ENCODE data around the gene LCN9. TPM values are rescaled to one million over a fixed set of nuclear protein-coding genes. Genes with fewer than 3 reads are reported as not detected.

LCN9 gene
- total RNA-seq, 1 donor from 2014 or later: not detected

GRCh38 chr9:135690836-135691570, 27.9 kb downstream of the LCN9 start:
- intact Hi-C loops (cut with DNase I): no loop called here
- DNase-seq (no peak), ATAC-seq (ENCODE audit: poor library complexity) (no peak)

DNA sequence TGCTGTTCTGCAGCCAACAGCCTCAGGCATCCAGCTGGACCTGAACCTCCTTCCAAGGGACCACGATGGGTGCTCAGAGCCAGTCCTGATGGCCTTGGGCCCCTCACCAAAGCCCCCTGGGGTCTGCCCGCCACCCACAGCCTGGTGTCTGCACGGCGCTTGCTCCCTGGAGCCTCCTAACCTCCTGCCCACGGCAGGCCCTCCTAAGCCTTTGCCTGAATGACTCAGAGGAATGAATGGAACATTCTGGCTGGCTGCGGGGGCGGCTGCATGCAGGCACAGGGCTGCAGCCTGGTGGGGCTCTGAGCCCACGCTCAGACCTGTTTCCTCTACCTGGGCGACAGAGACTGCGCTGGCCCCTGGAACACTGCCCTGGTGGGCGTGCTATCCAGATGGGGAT, 29.3 kb downstream of the LCN9 start:
- DNase-seq (no peak), ATAC-seq (ENCODE audit: poor library complexity) (no peak)
- intact Hi-C loops (cut with DNase I): no loop called here

DNA sequence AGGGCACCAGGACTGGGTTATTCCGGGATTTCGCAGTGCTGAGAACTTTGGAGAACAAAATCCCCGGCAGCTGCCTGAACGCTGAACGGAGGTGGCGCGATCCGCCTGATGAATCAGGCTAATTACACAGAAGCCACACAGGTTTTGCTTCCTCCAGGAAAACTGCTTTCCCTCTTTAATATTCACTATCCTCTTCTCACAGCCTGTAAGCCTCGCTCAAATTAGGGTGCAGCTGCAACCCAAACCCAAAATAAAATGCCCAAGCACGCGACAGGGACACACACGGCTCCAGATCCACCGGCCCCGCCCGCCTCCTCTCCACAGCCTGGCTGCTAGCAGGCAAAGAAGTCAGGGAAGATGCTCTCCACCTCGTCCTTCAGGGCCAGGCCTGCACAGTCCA, 30.2 kb downstream of the LCN9 start:
- no peak for ATAC-seq (ENCODE audit: poor library complexity)
- intact Hi-C loops (cut with DNase I): no loop called here
- DNase-seq: no peak

- DNase-seq (no peak), ATAC-seq (ENCODE audit: poor library complexity) (no peak)
- intact Hi-C loops (cut with DNase I): no loop called here
These were observed 30.7 kb downstream of the LCN9 start for GRCh38 chr9:135693771-135694170.

DNA sequence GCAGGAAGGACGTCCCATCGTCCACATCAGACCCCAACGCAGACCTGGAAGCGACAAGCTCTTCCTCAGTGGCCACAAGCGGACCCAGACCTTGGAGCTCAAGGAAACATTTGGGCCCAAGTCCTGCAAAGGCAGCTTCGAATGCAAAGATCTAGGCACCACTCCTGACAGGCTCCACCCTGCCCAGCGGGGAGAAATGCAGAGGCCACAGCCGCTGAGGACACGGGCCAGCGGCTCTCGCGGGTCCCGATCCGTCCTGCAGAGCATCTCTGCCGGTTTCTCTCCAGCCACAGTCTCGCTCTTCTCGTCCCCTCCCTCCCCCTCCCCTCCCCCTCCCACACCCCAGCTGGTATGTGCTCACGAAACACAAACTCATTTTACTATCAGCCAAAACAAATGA, 31.3 kb downstream of the LCN9 start:
- no peak for DNase-seq
- no peak for ATAC-seq (ENCODE audit: poor library complexity)
- intact Hi-C loops (cut with DNase I): no loop called here

- DNase-seq (no peak), ATAC-seq (ENCODE audit: poor library complexity) (no peak)
- intact Hi-C loops (cut with DNase I): no loop called here
These were observed 31.9 kb downstream of the LCN9 start for GRCh38 chr9:135695036-135695435.

DNA sequence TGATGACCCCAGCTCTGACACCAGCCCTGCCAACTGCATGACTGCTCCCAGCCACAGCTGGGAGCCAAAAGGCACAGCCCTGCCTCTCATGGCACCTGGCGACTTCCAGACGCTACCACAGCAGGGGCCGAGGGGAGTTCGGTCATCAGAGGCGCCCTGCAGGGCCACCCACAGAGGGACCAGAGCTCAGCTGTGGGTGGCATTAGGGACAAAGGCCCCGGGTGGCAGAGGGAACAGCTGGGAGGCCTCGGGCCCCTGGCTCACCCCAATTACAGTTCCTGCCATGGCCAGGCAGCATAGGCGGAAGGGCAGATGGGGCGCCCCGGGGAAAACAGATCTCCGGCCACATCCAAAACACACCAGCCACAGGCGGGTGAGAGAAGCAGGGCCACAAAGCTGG, 32.5 kb downstream of the LCN9 start:
- ATAC-seq (ENCODE audit: poor library complexity) (no peak), DNase-seq (no peak)
- intact Hi-C loops (cut with DNase I): no loop called here

DNA sequence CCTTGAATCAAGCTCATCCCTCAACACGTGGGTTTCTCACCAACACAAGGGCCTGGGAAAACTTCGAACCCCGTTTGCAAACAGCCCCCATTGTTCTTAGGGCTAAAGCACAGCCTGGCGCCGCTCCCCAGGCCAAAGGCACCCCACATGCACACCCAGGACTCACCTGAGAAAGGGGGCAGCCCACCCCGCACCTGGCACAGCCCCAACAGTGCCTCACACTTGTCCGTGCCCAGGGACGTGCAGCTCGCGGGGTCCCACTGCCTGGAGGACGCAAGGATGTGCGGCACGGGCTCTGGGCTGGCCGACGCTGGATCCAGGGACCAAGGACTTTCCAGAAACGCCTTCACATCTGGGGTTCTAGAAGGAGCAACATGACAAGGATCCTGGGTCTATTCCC, 33.3 kb downstream of the LCN9 start:
- intact Hi-C loops (cut with DNase I): no loop called here
- ATAC-seq (ENCODE audit: poor library complexity) (no peak), DNase-seq (no peak)

DNA sequence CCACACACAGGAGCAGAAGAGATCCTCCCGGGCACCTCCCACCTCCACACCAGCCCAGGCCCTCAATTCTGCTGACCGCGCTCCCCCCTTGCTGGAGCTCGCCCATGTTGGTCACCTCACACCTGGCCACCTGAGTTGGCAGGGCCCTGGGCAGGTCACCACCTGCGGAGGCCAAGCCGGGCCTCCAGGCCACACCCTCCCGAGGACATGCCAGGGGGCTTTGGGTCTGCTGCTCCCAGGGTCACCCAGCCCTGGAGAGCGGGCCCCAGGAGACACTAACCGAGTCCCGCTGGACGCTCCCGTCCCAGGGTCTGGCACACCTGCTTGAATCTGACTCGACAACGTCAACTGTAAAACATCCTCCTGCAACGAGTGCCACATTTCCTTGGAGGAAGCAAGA, 34.1 kb downstream of the LCN9 start:
- DNase-seq (no peak), ATAC-seq (ENCODE audit: poor library complexity) (no peak)
- intact Hi-C loops (cut with DNase I): no loop called here

DNA sequence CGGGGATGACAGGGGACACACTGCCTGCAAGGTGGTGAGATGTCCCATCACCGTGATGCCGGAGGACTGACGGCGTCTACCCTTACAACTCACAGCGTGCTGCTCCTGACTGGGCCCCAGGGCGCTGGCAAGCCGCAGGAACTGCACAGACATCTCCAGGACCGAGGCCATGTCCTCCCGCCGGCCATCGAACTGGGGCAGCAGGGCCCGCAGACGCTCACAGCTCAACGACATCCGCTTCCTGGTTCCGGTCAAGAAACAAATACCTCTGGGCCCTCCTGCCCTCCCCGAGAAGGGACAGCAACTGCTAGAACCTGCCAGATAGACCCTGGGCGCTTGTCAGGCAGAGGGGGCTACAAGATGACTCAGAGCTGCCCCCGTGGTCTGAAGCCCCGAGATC, 35.1 kb downstream of the LCN9 start:
- no peak for DNase-seq
- intact Hi-C loops (cut with DNase I): no loop called here
- no peak for ATAC-seq (ENCODE audit: poor library complexity)

- intact Hi-C loops (cut with DNase I): no loop called here
- ATAC-seq (ENCODE audit: poor library complexity): no peak
- no peak for DNase-seq
These were observed 35.7 kb downstream of the LCN9 start for GRCh38 chr9:135698767-135699166.

DNA sequence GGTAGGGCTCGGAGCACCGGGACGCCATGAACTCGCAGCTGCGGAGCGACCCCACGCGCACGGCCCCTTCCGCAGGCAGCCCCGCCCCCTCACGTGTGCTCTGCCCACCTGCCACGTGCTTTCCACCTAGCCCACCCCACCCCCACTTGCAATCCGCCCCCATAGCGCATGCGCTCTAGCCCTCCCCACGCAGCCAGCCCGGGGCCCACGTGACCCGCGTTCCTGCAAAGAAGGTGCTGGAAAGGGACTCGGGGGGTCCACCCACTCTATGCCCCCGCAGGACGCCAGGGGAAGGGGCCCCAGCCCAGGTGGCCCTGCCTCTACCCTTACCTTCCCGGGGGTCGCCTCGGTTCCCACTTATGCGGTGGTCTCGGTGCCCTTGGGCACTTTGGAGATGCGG, 36.3 kb downstream of the LCN9 start, which contains the start of gene SOHLH1:
SOHLH1 (minus strand) TSS at position 42 of the 400 bp plus-strand sequence; CDS start at position 28, 14 bp downstream.
- intact Hi-C loops (cut with DNase I): no loop called here
- DNase-seq (no peak), ATAC-seq (ENCODE audit: poor library complexity) (no peak)

GRCh38 chr9:135700525-135700924, 37.4 kb downstream of the LCN9 start:
- DNase-seq: no peak
- no peak for ATAC-seq (ENCODE audit: poor library complexity)
- intact Hi-C loops (cut with DNase I): no loop called here

GRCh38 chr9:135701067-135701958, 38.2 kb downstream of the LCN9 start:
- no peak for DNase-seq
- no peak for ATAC-seq (ENCODE audit: poor library complexity)
- intact Hi-C loops (cut with DNase I): no loop called here

- peak; percentile 66 for DNase-seq
- ATAC-seq (ENCODE audit: poor library complexity): peak; percentile 79
- intact Hi-C loops (cut with DNase I): no loop called here
These were observed 39.0 kb downstream of the LCN9 start, which contains the start of gene KCNT1 for GRCh38 chr9:135701959-135702721. KCNT1 (plus strand) TSS chr9:135702185; CDS start chr9:135702259, 74 bp downstream.

- intact Hi-C loops (cut with DNase I): no loop called here
- no peak for ATAC-seq (ENCODE audit: poor library complexity)
These were observed 40.6 kb downstream of the LCN9 start for GRCh38 chr9:135703726-135704125.

DNA sequence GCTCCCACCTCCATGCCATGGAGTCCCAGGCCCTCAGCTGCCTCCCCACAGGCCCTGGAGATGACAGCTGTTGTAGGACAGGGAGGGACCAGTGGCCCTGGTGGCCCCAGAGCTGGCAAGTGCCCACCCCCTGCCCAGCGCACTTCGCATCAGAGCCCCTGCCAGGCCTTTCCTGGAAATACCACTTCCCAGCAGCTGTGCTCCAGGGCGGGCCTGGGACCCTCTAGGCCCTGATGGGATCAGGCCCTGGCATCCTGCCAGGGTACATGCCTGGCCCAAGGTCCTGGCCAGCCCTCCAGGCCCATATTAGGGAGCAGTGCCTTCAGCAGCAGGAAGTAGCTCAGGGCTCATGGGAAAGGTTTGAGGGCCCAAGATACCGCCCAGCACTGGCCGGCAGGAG, 41.4 kb downstream of the LCN9 start:
- DNase-seq (no peak), ATAC-seq (ENCODE audit: poor library complexity) (peak; percentile 4)
- intact Hi-C loops (cut with DNase I): no loop called here

More at GRCh38 chr9:135703726-135704125, 40.6 kb downstream of the LCN9 start:
- no peak for DNase-seq

GRCh38 chr9:135705376-135705775, 42.3 kb downstream of the LCN9 start:
- intact Hi-C loops (cut with DNase I): no loop called here
- ATAC-seq (ENCODE audit: poor library complexity): peak; percentile 58

DNA sequence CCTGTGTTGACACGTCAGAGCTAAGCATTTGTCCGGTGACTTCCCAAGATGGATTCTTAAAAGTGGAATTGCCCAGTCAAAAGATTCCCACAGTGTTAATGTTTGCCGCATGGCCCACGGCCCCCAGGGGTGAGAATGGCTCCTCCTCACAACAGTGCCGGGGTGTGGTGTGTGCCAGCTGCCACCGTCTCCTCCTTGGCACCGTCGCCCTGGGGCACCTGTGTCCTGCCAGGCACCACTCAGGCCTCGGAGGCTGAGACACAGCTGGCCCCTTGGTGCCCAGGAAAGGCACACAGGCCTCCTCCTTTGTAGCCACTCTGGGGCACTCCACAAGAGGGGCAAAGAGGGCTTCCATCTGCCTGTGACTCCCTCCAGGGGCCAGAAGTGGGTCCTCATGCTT, 43.2 kb downstream of the LCN9 start:
- intact Hi-C loops (cut with DNase I): no loop called here
- no peak for ATAC-seq (ENCODE audit: poor library complexity)
- no peak for DNase-seq

More at GRCh38 chr9:135705376-135705775, 42.3 kb downstream of the LCN9 start:
- DNase-seq: no peak

Measured in Right ventricle myocardium superior (tissue), 1 donor.